ENCODE measurements around the gene HS3ST6.
"Not testable (repeated sequence)": the region's sequence is repeated elsewhere in the genome, so short reads cannot be mapped to it uniquely, and the experiment has no call there.

Gene HS3ST6

GRCh38 chr16:1918351-1919326 is at the start of gene HS3ST6:
TSS of gene HS3ST6 (minus strand) at chr16:1918415. CDS start at chr16:1918323, 92 bp downstream.
- DNase-seq: no peak

DNA sequence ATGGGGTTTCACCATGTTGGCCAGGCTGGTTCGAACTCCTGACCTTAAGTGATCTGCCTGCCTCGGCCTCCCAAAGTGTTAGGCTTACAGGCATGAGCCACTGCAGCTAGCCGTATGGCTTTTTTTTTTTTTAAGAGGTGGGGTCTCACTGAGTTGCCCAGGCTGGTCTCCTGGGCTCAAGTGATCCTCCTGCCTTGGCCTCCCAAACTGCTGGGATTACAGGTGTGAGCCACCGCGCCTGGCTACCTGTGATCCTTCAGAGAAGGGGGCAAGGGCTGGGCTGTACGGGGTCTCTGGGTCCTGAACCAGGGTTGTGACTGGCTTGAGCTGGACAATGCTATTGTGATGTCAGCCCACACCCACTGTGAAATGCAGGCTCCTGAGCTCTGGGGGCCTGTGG is 48.2 kb upstream of the HS3ST6 start, which contains the start of gene RNF151:
TSS of gene RNF151 (plus strand) at position 397 of the 400 bp plus-strand sequence. CDS start 26 bp downstream, outside the sequence.
- no peak for DNase-seq

GRCh38 chr16:1965396-1966001 is 47.3 kb upstream of the HS3ST6 start:
- DNase-seq: no peak

DNA sequence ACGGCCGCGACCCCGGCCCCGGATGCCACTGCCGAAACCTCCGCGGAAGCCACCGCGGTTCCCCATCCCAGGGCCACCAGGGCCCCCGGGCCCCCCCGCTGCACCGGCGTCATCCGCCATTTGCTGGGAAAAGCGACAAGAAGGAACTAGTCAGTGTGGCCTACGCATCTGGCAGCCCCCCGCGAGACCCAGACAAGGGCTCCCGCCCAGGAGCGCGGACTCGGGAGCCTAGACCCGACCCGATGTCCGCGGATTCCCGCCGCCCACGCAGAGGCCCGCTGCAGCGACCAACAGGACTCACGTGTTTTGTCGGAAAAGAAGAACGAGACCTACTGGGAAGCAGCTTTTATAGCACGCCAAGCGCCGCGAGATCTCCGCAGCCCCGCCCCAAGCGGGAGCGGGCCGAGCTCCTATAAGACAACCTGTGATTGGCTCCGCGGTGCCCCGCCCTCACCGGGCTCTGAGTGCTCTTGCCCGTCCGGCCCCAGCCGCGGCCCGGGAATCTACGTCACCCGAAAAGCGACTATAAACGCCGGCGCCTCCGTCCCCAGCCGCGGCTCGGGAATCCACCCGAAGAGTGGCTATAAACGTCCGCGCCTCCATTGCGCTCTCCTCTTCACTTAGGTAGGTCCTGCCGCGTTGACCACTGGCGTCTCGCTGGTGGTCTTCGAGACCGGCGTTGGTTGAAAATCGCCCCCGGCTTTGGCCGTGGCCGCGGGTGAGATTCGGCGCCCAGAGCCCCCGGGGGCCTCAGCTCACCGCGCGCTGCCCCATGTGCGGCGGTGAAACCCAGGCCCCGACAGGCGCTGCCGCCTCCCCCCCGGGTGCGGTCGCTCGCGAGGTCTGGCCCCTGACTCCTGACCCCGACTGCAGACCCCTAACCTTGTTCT is 46.5 kb upstream of the HS3ST6 start, which contains the start of gene RPS2:
TSS of gene RPS2 (minus strand) at position 321 of the 890 bp plus-strand sequence. CDS start at position 120, 201 bp downstream.
- DNase-seq: peak; percentile 99

- peak; percentile 65 for DNase-seq
Measured at GRCh38 chr16:1963806-1964505, 45.7 kb upstream of the HS3ST6 start.

- not testable (repeated sequence) for DNase-seq
Measured at GRCh38 chr16:1962161-1963153, 44.2 kb upstream of the HS3ST6 start.

GRCh38 chr16:1961651-1962067 is 43.4 kb upstream of the HS3ST6 start:
- no peak for DNase-seq

- no peak for DNase-seq
Measured at GRCh38 chr16:1960665-1961630, 42.7 kb upstream of the HS3ST6 start.

DNA sequence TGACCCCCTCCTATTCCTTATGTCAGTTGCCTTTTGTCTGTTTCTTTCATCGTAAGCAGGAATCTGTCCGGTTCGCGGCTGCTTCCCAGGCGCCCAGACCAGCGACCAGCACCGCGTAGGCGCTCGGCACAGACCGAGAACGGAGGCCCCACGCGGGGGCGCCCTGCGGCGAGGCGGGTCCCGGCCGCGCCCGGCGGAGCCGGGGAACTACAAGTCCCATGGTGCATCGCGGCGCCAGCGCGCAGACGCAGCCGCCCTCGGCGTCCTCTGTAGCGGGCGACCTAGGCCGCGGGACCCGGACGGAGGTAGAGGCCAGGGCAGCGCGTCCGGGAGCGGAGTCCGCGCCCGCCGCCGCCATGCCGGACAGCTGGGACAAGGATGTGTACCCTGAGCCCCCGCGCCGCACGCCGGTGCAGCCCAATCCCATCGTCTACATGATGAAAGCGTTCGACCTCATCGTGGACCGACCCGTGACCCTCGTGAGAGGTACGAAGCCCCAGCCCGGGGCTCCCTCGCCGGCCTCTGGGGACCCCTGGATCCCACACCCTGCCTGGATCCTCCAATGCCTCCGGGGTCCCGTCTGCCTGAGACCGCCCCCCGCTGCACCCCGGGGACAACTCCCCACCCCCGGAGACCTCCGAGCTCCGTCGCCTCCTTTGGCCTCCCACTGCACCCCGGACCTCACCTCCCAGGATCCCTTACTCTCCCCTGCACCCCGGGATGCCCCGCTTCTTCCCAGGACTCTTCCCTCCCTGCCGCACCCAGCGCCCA is 41.2 kb upstream of the HS3ST6 start, which contains the start of gene NDUFB10:
TSS of gene NDUFB10 (plus strand) at position 270 of the 771 bp plus-strand sequence. CDS start at position 357, 87 bp downstream.
- DNase-seq: peak; percentile 93

- DNase-seq: no peak
Measured at GRCh38 chr16:1958715-1959268, 40.6 kb upstream of the HS3ST6 start.

DNA sequence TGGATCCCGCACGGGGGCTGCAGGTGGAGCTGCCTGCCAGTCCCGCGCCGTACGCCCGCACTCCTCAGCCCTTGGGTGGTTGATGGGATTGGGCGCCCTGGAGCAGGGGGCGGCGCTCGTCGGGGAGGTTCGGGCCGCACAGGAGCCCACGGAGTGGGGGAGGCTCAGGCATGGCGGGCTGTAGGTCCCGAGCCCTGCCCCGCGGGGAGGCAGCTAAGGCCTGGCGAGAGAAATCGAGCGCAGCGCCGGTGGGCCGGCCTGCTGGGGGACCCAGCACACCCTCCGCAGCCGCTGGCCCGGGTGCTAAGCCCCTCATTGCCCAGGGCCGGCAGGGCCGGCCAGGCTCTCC is 39.9 kb upstream of the HS3ST6 start:
- not testable (repeated sequence) for DNase-seq

GRCh38 chr16:1957434-1958142 is 39.4 kb upstream of the HS3ST6 start:
- not testable (repeated sequence) for DNase-seq

DNA sequence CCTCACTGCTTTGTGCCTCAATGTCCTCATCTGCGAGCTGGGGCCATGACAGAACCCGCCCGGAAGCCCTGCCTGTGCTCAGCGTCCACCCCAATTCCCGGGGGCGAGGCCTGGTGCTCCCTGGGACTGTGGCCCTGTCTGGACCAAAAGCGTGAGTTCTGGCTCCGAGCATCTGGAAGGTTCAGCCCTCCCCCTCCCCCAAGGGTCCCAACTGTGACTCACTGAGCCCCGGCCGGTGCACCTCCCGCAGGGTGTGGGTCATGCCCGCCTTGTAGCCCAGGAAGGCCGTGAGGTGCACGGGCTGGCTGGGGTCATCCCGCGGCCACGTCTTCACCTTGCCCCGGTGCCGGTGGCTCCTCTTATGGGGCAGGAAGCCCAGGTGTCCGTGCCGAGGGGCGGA is 35.5 kb upstream of the HS3ST6 start:
- no peak for DNase-seq

DNA sequence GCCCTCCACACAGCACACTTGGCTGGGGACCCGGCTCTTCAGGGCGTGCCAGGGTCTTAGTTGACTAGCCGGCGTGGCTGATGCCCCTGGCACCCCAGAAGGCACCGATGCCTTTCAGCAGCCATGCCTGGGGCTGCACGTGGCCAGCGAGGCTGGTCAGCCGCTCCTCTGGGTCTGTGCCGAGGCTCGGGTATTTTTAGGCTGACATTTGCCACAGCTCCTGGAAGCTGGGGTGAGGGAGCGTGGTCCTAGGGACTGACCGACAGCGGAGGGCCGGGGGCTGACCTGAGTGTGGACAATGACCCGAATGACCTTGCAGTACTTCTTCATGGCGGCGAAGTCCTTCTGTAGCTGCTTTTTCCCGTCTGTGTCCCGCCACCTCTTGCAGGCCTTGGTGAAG is 32.3 kb upstream of the HS3ST6 start:
- DNase-seq: no peak

DNA sequence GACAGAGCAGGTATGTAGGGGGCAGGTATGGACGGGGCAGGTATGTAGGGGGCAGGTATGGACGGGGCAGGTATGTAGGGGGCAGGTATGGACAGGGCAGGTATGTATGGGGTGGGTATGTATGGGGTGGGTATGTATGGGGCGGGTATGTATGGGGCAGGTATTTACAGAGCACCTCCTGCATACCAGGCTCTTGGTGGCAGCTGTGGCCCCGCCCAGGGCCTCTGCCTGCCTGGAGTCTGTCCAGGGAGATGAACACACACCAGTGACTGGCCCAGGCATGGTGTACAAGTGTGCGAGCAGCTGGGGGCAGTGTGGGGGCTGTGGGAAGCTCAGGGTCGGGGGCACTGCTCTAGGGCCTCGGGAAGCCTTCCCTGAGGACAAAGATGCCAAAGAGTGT is 31.8 kb upstream of the HS3ST6 start:
- peak; percentile 24 for DNase-seq

DNA sequence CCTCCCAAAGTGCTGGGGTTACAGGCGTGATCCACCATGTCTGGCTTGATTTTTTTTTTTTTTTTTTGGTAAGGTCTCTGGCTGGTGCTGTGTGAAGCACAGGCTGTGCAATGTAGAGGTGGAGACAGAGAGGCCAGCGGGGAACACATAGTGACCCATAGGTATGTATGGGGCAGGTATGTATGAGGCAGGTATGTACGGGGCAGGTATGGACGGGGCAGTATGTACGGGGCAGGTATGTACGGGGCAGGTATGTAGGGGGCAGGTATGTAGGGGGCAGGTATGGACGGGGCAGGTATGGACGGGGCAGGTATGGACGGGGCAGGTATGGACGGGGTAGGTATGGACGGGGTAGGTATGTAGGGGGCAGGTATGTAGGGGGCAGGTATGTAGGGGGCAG is 31.3 kb upstream of the HS3ST6 start:
- DNase-seq: no peak

- no peak for DNase-seq
Measured at GRCh38 chr16:1947369-1947670, 29.1 kb upstream of the HS3ST6 start.

Measured in femur (tissue), 1 donor.